Caco-2 (cell line): ENCODE results near the gene C14orf119. TPM values are rescaled to one million over a fixed set of nuclear protein-coding genes. Genes with fewer than 3 reads are reported as not detected.

Experiments used
- BruUV-seq: library from RNA; stranded (reverse); fragments of 400-500 nt; replicated peaks from 2 replicates; lab custom pipeline; 2021; lab: Mats Ljungman, UMichigan
- CTCF ChIA-PET: fragments of 300-600 bp; sonication (Branson Sonifier 250); formaldehyde crosslinking; loops from one replicate; lab custom pipeline; 2022; ENCODE audit warnings: antibody characterized with exemption; lab: Charles Lee
- POLR2A ChIA-PET: fragments of 300-600 bp; sonication (Branson Sonifier 250); formaldehyde crosslinking; loops from one replicate; lab custom pipeline; 2022; ENCODE audit warnings: antibody characterized with exemption; lab: Charles Lee
- DNase-seq, 2 experiments: peaks; one replicate each; pipeline versions ENCODE4 v3.0.0 to v3.0.0-alpha.2; 2020 to 2022
- H3K27me3 ChIP-seq: replicated peaks from 2 replicates; pipeline ENCODE4 v1.6.0; 2011; ENCODE audit warnings: low read length; ENCODE audit not compliant: control insufficient read depth, insufficient read depth
- H3K36me3 ChIP-seq: 2 replicates; pipeline ENCODE4 v1.5.1; 2011; ENCODE audit warnings: low read length; ENCODE audit not compliant: control insufficient read depth, insufficient read depth
- H3K4me1 ChIP-seq: fragments of 250-450 bp; sonication (Bioruptor Pico); 2 replicates; pipeline ENCODE4 v1.5.1; 2020; ENCODE audit warnings: mild to moderate bottlenecking
- H3K4me3 ChIP-seq: 2 replicates; pipeline ENCODE4 v1.5.1; 2011; ENCODE audit warnings: low read depth, mild to moderate bottlenecking, control low read depth, low read length
- H3K9me3 ChIP-seq: fragments of 250-450 bp; sonication (Bioruptor Pico); 2 replicates; pipeline ENCODE4 v1.5.1; 2020; ENCODE audit warnings: mild to moderate bottlenecking, moderate library complexity
- H3K27ac Mint-ChIP-seq: one replicate; pipeline ENCODE4 v1.8.0; 2022; ENCODE audit warnings: mixed read lengths; ENCODE audit not compliant: unreplicated experiment
- H3K27me3 Mint-ChIP-seq: one replicate; pipeline ENCODE4 v1.8.0; 2022; ENCODE audit warnings: mixed read lengths; ENCODE audit not compliant: insufficient read depth, unreplicated experiment
- H3K36me3 Mint-ChIP-seq: one replicate; pipeline ENCODE4 v1.8.0; 2022; ENCODE audit warnings: mild to moderate bottlenecking, mixed read lengths; ENCODE audit not compliant: insufficient read depth, unreplicated experiment
- H3K4me1 Mint-ChIP-seq: one replicate; pipeline ENCODE4 v1.8.0; 2022; ENCODE audit warnings: low read depth, mixed read lengths; ENCODE audit not compliant: unreplicated experiment
- H3K4me3 Mint-ChIP-seq: one replicate; pipeline ENCODE4 v1.8.0; 2022; ENCODE audit warnings: mild to moderate bottlenecking, moderate library complexity, mixed read lengths; ENCODE audit not compliant: unreplicated experiment
- H3K9me3 Mint-ChIP-seq: one replicate; pipeline ENCODE4 v1.8.0; 2022; ENCODE audit warnings: mixed read lengths; ENCODE audit not compliant: unreplicated experiment
- intact Hi-C: fragments of 100-400 bp; cut with micrococcal nuclease; formaldehyde crosslinking; loops from one replicate; pipeline ENCODE4 v1.10.0; 2022; ENCODE audit not compliant: unreplicated experiment
- total RNA-seq: library from RNA; stranded (reverse); gene quantifications from 2 replicates; pipeline ENCODE4 v1.2.3, GENCODE V29; 2022
- TF ChIP-seq, protein P1 (sequence below), 2 experiments: fragments of 200-600 bp in 1 of 2; IDR thresholded peaks; 1 replicate in 1 of 2; 2 replicates in 1 of 2; pipeline versions ENCODE4 v1.5.1 to v1.8.0; 2011 to 2022; ENCODE audit warnings: antibody characterized with exemption in 1 of 2, control low read depth in 1 of 2, inconsistent platforms in 1 of 2, low read depth in 1 of 2, low read length in 1 of 2, mild to moderate bottlenecking in 1 of 2, moderate library complexity in 1 of 2; ENCODE audit not compliant: insufficient read depth in 1 of 2, severe bottlenecking in 1 of 2, unreplicated experiment in 1 of 2

C14orf119 gene
- total RNA-seq, 1 experiment from 2014 or later, result 52.0 TPM

DNA sequence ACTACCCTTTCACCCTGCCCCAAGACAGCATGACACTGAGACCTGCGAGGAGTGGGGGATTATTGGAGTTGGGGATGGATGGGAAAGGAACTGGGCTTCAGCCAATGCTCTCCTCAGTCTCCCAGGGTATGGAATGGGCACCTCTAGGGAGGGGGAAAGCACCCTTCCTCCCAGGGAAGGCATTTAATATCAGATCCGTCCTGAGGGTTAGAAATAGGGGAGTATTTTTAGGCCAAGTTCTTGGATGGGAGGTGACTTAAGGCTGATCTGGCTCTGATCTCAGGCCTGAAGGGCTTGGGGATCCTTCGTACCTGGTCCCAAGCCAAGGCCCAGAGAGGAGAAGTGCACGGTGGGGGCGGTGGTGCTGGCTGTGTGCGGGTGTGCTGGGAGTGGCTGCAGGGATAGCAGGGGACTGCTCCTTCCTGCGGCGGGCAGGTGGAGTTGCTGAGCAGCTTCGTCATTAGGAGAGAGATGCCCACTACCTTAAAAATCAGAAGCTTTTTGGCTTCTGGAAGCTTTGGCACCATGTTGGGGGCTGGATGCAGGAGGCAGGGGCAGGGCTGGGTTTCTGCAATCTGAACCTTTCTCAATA lies 30.7 kb downstream of the C14orf119 start:
- no TSS peak for BruUV-seq
- TF ChIP-seq, protein P1, sequence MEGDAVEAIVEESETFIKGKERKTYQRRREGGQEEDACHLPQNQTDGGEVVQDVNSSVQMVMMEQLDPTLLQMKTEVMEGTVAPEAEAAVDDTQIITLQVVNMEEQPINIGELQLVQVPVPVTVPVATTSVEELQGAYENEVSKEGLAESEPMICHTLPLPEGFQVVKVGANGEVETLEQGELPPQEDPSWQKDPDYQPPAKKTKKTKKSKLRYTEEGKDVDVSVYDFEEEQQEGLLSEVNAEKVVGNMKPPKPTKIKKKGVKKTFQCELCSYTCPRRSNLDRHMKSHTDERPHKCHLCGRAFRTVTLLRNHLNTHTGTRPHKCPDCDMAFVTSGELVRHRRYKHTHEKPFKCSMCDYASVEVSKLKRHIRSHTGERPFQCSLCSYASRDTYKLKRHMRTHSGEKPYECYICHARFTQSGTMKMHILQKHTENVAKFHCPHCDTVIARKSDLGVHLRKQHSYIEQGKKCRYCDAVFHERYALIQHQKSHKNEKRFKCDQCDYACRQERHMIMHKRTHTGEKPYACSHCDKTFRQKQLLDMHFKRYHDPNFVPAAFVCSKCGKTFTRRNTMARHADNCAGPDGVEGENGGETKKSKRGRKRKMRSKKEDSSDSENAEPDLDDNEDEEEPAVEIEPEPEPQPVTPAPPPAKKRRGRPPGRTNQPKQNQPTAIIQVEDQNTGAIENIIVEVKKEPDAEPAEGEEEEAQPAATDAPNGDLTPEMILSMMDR (IDR thresholded peaks at IDR 0.05; ENCODE audit: insufficient read depth in 1 of 2, low read depth in 1 of 2, low read length in 1 of 2, severe bottlenecking in 1 of 2, unreplicated experiment in 1 of 2), result no peak
- Histone ChIP-seq H3K9me3 (no peaks in the 10 kb centered on the region), H3K27me3 (no peaks in the 10 kb centered on the region), H3K4me3 (no peak overlapping the region), H3K36me3 (no peaks in the 10 kb centered on the region), H3K4me1 (no peaks in the 10 kb centered on the region)
- Mint-ChIP-seq H3K4me3 (no peak overlapping the region), H3K4me1 (peaks cover 6% of the 10 kb centered on the region), H3K27me3 (no peaks in the 10 kb centered on the region), H3K36me3 (peaks cover 1% of the 10 kb centered on the region), H3K27ac (no peak overlapping the region), H3K9me3 (no peaks in the 10 kb centered on the region)
- POLR2A ChIA-PET, result no interaction called here
- intact Hi-C loops, result no loop called here
- no peak for DNase-seq
- CTCF ChIA-PET, result no interaction called here

DNA sequence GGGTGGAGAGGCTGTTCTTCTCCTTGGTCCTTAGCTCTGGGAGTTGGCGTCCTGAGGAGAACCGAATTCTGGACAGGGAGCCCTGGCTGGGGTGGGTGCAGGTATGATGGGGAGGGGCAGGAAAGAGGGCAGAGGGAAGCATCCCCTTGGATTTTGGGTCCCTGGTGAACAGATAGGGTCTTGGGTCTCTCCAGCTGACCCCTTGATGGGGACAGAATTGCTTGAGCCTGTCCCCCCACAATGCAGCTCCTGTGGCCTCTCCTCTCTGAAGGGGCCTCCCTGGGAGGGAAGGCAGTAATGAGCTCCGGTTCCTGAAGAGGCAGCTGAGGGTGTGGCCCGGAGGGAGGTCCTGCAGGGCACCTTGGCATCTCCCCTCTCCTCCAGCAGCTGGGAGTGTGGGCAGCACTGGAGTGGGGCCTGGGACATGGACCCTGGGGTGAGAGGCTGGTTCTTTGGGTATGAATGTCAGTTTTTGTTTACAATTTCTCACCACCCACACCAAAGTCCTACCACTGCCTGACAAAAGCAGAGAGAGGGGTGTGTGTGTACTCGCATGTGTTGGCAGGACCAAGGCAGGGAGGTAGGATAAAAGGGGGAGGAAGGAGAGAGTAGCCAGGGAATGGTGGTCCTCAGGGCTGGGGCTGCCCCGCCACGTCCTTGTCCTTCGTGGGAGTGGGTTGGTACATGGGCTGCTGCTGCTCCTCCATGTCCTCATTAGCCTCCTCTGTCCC lies 31.4 kb downstream of the C14orf119 start:
- Mint-ChIP-seq H3K27me3 (no peaks in the 10 kb centered on the region), H3K4me3 (no peak overlapping the region), H3K27ac (no peak overlapping the region), H3K36me3 (no peaks in the 10 kb centered on the region), H3K9me3 (no peaks in the 10 kb centered on the region), H3K4me1 (no peaks in the 10 kb centered on the region)
- no peak overlapping the region for H3K4me3 ChIP-seq
- no peaks in the 10 kb centered on the region for H3K4me1 ChIP-seq
- intact Hi-C loops, result no loop called here
- DNase-seq, result no peak
- POLR2A ChIA-PET, result no interaction called here
- CTCF ChIA-PET, result interaction anchor here (0.6 kb wide), 1 partner anchor 65 kb away, joined by 7 read pairs; no protein-coding TSS in a partner anchor
- H3K27me3 ChIP-seq, result no peaks in the 10 kb centered on the region
- no peaks in the 10 kb centered on the region for H3K9me3 ChIP-seq
- TF ChIP-seq, protein P1 (IDR thresholded peaks at IDR 0.05; ENCODE audit: insufficient read depth in 1 of 2, low read depth in 1 of 2, low read length in 1 of 2, severe bottlenecking in 1 of 2, unreplicated experiment in 1 of 2), result no peak
- no TSS peak for BruUV-seq
- no peaks in the 10 kb centered on the region for H3K36me3 ChIP-seq

DNA sequence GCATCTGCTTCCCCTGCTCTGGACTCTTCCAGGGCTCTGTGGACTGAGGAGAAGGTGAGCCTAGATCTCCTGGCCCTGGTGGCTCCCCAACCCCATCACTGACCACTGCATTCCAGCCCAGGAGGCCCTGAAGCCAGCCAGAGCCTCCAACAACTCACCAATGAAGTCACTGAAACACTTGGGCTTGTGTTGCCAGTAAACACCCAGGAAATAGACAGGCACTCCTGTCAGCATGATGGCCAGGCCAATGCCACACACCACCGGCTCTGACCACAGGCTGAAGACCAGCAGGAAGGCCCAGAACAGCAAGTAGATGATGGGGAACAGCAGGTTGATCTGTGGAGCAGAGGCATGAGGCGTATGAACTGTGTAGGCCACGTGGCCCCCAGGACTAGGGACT lies 32.6 kb downstream of the C14orf119 start:
- Mint-ChIP-seq H3K27ac (no peak overlapping the region), H3K4me1 (no peaks in the 10 kb centered on the region), H3K27me3 (no peaks in the 10 kb centered on the region), H3K36me3 (no peaks in the 10 kb centered on the region), H3K4me3 (no peak overlapping the region), H3K9me3 (no peaks in the 10 kb centered on the region)
- no peak for DNase-seq
- no peaks in the 10 kb centered on the region for H3K9me3 ChIP-seq
- ChIA-PET POLR2A (no interaction called here), CTCF (no interaction called here)
- no peaks in the 10 kb centered on the region for H3K27me3 ChIP-seq
- TF ChIP-seq, protein P1 (IDR thresholded peaks at IDR 0.05; ENCODE audit: insufficient read depth in 1 of 2, low read depth in 1 of 2, low read length in 1 of 2, severe bottlenecking in 1 of 2, unreplicated experiment in 1 of 2), result no peak
- no peaks in the 10 kb centered on the region for H3K36me3 ChIP-seq
- H3K4me3 ChIP-seq, result no peak overlapping the region
- BruUV-seq, result no TSS peak
- H3K4me1 ChIP-seq, result no peaks in the 10 kb centered on the region
- intact Hi-C loops, result no loop called here
